DOHH2 (cell line): ENCODE results near the gene PIN4.

Experiments used
- H3F3A ChIP-seq: fragments of 200-600 bp; sonication (generic), shearing (Covaris generic); 2 replicates; pipeline ENCODE4 v1.6.0; 2016; ENCODE audit warnings: antibody characterized with exemption, mild to moderate bottlenecking; ENCODE audit not compliant: control insufficient read depth, insufficient read depth
- H3K27ac ChIP-seq: fragments of 200-600 bp; sonication (generic); 2 replicates; pipeline ENCODE4 v1.5.1; 2014; ENCODE audit warnings: low read depth, mild to moderate bottlenecking, low read length, moderate library complexity
- H3K27me3 ChIP-seq: fragments of 200-600 bp; sonication (generic); 2 replicates; pipeline ENCODE4 v1.6.1; 2014; ENCODE audit warnings: mild to moderate bottlenecking, low read length, mixed read lengths; ENCODE audit not compliant: control insufficient read depth
- H3K36me3 ChIP-seq: fragments of 200-600 bp; sonication (generic); 2 replicates; pipeline ENCODE4 v1.6.1; 2014; ENCODE audit warnings: mild to moderate bottlenecking, low read length, moderate library complexity, mixed read lengths; ENCODE audit not compliant: control insufficient read depth
- H3K4me1 ChIP-seq: fragments of 200-600 bp; sonication (generic); 2 replicates; pipeline ENCODE4 v1.6.1; 2014; ENCODE audit warnings: mild to moderate bottlenecking, low read length, mixed read lengths; ENCODE audit not compliant: control insufficient read depth
- H3K4me2 ChIP-seq: fragments of 200-600 bp; sonication (generic); 2 replicates; pipeline ENCODE4 v1.6.0; 2014; ENCODE audit warnings: mild to moderate bottlenecking, low read length, moderate library complexity
- H3K4me3 ChIP-seq: fragments of 200-600 bp; sonication (generic); 2 replicates; pipeline ENCODE4 v1.5.1; 2014; ENCODE audit warnings: mild to moderate bottlenecking, low read length, mixed read lengths
- H3K79me2 ChIP-seq: fragments of 200-600 bp; sonication (generic); 2 replicates; pipeline ENCODE4 v1.6.1; 2014; ENCODE audit warnings: mild to moderate bottlenecking, low read length, mixed read lengths; ENCODE audit not compliant: control insufficient read depth
- H3K9me2 ChIP-seq: fragments of 200-600 bp; sonication (generic); replicated peaks from 2 replicates; pipeline ENCODE4 v1.6.1; 2014; ENCODE audit warnings: mild to moderate bottlenecking, low read length, mixed read lengths; ENCODE audit not compliant: control insufficient read depth
- H3K9me3 ChIP-seq: fragments of 200-600 bp; sonication (generic); 2 replicates; pipeline ENCODE4 v1.6.1; 2014; ENCODE audit warnings: antibody characterized with exemption, low read length, mixed read lengths; ENCODE audit not compliant: control insufficient read depth, insufficient read depth
- H4K20me1 ChIP-seq: fragments of 200-600 bp; sonication (generic); 2 replicates; pipeline ENCODE4 v1.6.0; 2014; ENCODE audit warnings: low read depth, mild to moderate bottlenecking, antibody characterized with exemption, low read length, moderate library complexity; ENCODE audit not compliant: control insufficient read depth, insufficient read depth
- EZH2phosphoT487 ChIP-seq: fragments of 200-600 bp; sonication (generic); IDR thresholded peaks from 2 replicates; pipeline ENCODE4 v1.6.1; 2017; ENCODE audit warnings: borderline replicate concordance, mild to moderate bottlenecking, antibody characterized with exemption, low read length, moderate library complexity, mixed read lengths
- TF ChIP-seq, protein P1 (sequence below): fragments of 200-600 bp; sonication (generic); IDR thresholded peaks from one replicate; pipeline ENCODE4 v1.5.1; 2014; ENCODE audit warnings: antibody characterized with exemption, mild to moderate bottlenecking, low read depth, low read length; ENCODE audit not compliant: poor library complexity, severe bottlenecking

Gene PIN4

DNA sequence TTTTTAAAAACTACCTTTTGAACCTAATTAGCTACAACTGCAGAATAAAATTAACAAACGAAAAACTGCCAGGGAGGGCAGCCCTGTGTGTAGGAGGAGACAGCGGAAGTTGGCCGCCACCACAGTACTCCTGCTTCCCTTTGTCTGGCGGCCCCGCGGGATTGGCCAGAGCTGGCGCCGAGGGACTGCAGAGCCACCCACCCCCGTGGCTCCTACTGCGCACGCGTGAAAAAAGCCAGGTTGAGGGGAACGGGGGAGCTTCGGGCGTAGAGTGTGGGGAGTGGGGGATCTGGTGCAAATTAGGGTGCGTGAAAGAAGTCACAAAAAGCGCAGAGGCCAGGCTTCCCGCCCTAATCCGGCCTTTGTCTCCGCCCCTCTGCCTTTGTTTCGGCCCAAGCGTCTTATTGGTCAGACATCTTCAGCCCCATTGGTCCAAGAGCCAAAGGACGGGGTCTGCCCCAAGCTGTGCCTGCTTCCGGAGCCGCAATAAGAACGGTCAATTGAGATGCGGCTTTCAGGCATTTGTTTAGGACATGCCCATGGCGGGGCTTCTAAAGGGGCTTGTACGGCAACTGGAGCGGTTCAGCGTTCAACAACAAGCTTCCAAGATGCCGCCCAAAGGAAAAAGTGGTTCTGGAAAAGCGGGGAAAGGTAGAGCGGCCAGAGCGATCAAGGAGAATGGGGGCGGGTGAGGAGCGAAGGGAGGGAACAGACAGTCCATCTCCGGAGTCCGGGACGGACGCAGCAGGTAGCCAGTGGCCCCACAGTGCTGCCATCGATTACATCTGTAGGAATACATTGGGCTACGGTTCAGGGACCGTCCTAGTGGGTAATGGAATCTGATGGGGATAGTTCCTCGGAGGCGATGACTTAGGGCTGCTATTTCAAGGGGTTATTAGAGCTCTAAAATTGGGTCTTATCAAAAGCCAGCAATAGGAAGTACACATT lies at the start of gene PIN4:
Gene PIN4, plus strand, starts transcription at position 580 of the 948 bp plus-strand sequence. Its CDS starts 29 bp downstream, at position 609.
- H3K27ac ChIP-seq: peak within 1 kb of the TSS; percentile 84
- no peak for TF ChIP-seq EZH2phosphoT487
- TF ChIP-seq, protein P1, sequence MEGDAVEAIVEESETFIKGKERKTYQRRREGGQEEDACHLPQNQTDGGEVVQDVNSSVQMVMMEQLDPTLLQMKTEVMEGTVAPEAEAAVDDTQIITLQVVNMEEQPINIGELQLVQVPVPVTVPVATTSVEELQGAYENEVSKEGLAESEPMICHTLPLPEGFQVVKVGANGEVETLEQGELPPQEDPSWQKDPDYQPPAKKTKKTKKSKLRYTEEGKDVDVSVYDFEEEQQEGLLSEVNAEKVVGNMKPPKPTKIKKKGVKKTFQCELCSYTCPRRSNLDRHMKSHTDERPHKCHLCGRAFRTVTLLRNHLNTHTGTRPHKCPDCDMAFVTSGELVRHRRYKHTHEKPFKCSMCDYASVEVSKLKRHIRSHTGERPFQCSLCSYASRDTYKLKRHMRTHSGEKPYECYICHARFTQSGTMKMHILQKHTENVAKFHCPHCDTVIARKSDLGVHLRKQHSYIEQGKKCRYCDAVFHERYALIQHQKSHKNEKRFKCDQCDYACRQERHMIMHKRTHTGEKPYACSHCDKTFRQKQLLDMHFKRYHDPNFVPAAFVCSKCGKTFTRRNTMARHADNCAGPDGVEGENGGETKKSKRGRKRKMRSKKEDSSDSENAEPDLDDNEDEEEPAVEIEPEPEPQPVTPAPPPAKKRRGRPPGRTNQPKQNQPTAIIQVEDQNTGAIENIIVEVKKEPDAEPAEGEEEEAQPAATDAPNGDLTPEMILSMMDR: no peak
- H3K79me2 ChIP-seq: peaks cover 28% of the 10 kb centered on the region
- H3K36me3 ChIP-seq: no peaks in the 10 kb centered on the region
- H3K4me3 ChIP-seq: peak within 1 kb of the TSS; percentile 91
- H3K9me2 ChIP-seq: no peaks in the 10 kb centered on the region
- H3K9me3 ChIP-seq: no peaks in the 10 kb centered on the region
- peaks cover 17% of the 10 kb centered on the region for H3K4me1 ChIP-seq
- H3K4me2 ChIP-seq: peak within 1 kb of the TSS; percentile 70
- no peaks in the 10 kb centered on the region for H4K20me1 ChIP-seq
- no peaks in the 10 kb centered on the region for H3K27me3 ChIP-seq
- no peaks in the 10 kb centered on the region; the same call in 1 of the 2 replicates for H3F3A ChIP-seq

DNA sequence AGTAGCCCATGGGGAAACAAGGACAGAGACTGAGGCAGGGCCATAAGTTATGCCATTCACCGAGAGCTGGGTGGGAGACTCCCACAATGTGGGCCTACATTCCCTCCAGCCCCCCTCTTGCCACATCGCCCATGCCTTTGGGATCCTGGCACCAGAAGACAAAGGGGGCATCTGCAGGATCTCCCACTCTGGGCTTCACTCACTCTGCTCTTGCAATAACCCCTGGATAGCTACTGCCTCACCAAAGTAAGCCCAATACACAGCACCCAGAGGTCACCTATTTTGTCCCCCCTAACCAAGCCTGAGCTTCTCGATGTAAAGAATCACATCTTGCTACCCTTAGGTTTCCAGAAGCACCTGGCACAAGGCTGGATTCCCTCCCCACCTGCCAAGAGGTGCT lies 49.1 kb upstream of the PIN4 start:
- Histone ChIP-seq H3K9me3 (no peaks in the 10 kb centered on the region), H3K27me3 (peaks cover 8% of the 10 kb centered on the region; the same call in 1 of the 2 replicates), H3K9me2 (no peaks in the 10 kb centered on the region), H3K27ac (no peak overlapping the region), H3K4me2 (no peak overlapping the region), H3K79me2 (no peaks in the 10 kb centered on the region), H3F3A (no peaks in the 10 kb centered on the region), H3K4me3 (no peak overlapping the region), H3K36me3 (no peaks in the 10 kb centered on the region), H3K4me1 (no peaks in the 10 kb centered on the region), H4K20me1 (no peaks in the 10 kb centered on the region)
- TF ChIP-seq EZH2phosphoT487: no peak
- TF ChIP-seq, protein P1: no peak

DNA sequence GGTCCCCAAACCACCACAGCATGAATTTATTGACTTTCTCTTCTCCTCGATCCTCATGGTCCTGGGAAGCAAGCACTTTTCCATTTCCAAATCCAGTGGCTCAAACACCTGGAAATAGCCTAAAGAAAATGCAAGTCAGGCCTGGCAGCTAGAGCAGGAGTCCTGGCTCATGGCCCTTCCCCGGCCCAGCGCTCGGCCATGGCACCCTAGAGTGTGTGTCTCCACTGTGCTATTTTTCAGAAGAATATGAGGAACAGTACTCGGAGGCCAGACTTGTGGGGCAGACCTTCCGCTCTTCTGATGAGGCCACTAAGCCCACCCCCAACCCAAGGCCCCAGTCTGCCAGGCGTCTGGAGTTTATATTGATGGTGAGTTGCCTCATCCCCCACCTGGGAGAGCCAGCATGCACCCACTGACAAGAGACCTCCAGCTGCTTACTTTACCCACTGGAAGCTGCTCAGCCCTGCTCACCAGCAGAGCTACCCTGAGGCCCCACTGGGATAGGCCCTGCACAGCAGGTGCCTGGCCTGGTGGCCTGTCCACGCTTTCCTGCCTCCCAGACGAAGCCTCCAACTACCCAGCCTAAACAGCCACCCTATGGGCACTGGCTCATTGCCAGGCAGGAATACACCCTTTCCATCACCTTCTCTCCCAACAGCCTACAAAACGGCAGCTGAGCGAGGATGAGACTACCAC lies 47.6 kb upstream of the PIN4 start:
- Histone ChIP-seq H3K79me2 (no peaks in the 10 kb centered on the region), H3K4me2 (no peak overlapping the region), H3K27me3 (peaks cover 8% of the 10 kb centered on the region; the same call in 1 of the 2 replicates), H3F3A (no peaks in the 10 kb centered on the region), H3K36me3 (no peaks in the 10 kb centered on the region), H3K9me3 (no peaks in the 10 kb centered on the region), H3K4me1 (no peaks in the 10 kb centered on the region), H4K20me1 (no peaks in the 10 kb centered on the region), H3K27ac (no peak overlapping the region), H3K9me2 (no peaks in the 10 kb centered on the region), H3K4me3 (no peak overlapping the region)
- TF ChIP-seq, protein P1: no peak
- TF ChIP-seq EZH2phosphoT487: no peak
